ENCODE results near the gene ZFX. TPM values are rescaled to one million over a fixed set of nuclear protein-coding genes. Genes with fewer than 3 reads are reported as not detected.

ZFX gene
- total RNA-seq, 1 experiment from 2014 or later = 63.9 TPM

DNA sequence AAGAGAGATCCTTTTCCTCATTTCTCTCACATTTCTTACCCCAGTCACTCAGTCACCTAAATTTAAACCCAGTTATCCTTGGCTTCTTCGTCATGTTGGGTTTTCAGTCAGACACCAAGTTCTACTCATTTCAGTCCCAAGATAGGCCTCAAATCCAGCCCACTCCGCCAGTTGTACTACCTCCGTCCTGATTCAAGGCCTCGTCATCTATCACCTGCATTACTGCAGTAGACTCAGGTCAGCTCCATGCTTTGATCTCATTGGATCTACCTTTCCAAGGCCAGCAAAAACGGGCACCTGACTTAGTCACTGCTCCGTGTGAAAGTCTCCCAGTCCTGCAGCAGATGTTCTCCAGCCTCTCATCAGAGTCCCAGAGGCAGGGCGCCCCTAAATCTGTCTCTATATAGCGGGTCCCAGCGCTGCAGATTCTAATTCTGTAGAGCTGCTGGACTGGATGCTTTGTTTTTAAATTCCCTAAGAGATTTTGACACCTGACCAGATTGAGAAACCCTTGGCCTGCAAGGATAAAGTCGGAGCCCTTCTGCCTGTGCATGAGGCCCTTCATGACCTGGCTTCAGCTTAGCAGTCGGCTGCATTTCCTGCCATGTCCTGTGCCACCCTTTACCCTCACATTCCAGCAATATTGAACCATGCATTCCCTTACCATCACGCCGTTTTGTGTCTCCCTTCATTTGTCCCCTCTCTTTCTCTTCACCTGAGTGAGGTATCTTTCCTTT lies 53.7 kb downstream of the ZFX start:
- CTCF ChIA-PET = no interaction called here

DNA sequence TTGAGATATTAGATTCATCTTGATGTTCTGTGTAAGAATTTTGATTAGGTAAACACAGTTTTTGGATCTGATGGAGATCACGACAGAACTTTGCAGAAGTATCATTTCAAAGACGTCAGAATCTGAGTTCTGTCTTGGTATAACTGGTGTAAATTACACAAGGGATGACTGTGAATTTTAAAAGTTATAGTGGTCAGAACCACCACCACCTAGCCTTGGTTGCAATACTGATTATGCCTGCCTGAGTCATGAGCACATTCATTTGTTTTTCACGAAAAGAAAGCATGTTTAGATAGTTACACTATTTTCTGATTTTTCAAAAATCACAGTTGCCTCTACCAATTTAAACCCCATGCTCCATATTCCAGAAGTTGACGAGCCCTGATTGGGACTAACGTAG lies 54.8 kb downstream of the ZFX start:
- no peak for TF ChIP-seq EZH2 (IDR thresholded peaks at IDR 0.05; ENCODE audit: borderline replicate concordance, low read depth, low read length, poor library complexity, severe bottlenecking)
- TF ChIP-seq, protein P1, sequence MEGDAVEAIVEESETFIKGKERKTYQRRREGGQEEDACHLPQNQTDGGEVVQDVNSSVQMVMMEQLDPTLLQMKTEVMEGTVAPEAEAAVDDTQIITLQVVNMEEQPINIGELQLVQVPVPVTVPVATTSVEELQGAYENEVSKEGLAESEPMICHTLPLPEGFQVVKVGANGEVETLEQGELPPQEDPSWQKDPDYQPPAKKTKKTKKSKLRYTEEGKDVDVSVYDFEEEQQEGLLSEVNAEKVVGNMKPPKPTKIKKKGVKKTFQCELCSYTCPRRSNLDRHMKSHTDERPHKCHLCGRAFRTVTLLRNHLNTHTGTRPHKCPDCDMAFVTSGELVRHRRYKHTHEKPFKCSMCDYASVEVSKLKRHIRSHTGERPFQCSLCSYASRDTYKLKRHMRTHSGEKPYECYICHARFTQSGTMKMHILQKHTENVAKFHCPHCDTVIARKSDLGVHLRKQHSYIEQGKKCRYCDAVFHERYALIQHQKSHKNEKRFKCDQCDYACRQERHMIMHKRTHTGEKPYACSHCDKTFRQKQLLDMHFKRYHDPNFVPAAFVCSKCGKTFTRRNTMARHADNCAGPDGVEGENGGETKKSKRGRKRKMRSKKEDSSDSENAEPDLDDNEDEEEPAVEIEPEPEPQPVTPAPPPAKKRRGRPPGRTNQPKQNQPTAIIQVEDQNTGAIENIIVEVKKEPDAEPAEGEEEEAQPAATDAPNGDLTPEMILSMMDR (conservative IDR thresholded peaks at IDR 0.05; ENCODE audit: low read depth, low read length) = no peak
- peaks cover 22% of the 10 kb centered on the region for H3K36me3 ChIP-seq (ENCODE audit: insufficient read depth, low read length, poor library complexity, severe bottlenecking)
- H3K9me3 ChIP-seq (ENCODE audit: low read depth, low read length, poor library complexity, severe bottlenecking) = no peaks in the 10 kb centered on the region
- DNase-seq (ENCODE audit: low spot score) = no peak
- H3K27ac ChIP-seq (ENCODE audit: low read depth, low read length, poor library complexity, severe bottlenecking) = no peak overlapping the region
- CTCF ChIA-PET = no interaction called here
- BruUV-seq (replicated peaks) = no TSS peak
- no peaks in the 10 kb centered on the region for H3K27me3 ChIP-seq (replicated peaks; ENCODE audit: insufficient read depth, low read depth, low read length, poor library complexity)
- H3K4me1 ChIP-seq (ENCODE audit: insufficient read depth, low read length, poor library complexity, severe bottlenecking) = no peaks in the 10 kb centered on the region
- intact Hi-C loops (cut with micrococcal nuclease; ENCODE audit: unreplicated experiment) = no loop called here
- no peak overlapping the region for H3K4me3 ChIP-seq (ENCODE audit: low read depth, low read length, poor library complexity, severe bottlenecking)
- POLR2A ChIA-PET (ENCODE audit: low non-redundant PET) = no interaction called here

More for the DNA sequence above, 53.7 kb downstream of the ZFX start:
- H3K27me3 ChIP-seq (replicated peaks; ENCODE audit: insufficient read depth, low read depth, low read length, poor library complexity) = no peaks in the 10 kb centered on the region
- H3K4me3 ChIP-seq (ENCODE audit: low read depth, low read length, poor library complexity, severe bottlenecking) = no peak overlapping the region
- BruUV-seq (replicated peaks) = no TSS peak
- H3K27ac ChIP-seq (ENCODE audit: low read depth, low read length, poor library complexity, severe bottlenecking) = no peak overlapping the region
- no peak for DNase-seq (ENCODE audit: low spot score)
- H3K4me1 ChIP-seq (ENCODE audit: insufficient read depth, low read length, poor library complexity, severe bottlenecking) = no peaks in the 10 kb centered on the region
- TF ChIP-seq, protein P1 (conservative IDR thresholded peaks at IDR 0.05; ENCODE audit: low read depth, low read length) = no peak
- TF ChIP-seq EZH2 (IDR thresholded peaks at IDR 0.05; ENCODE audit: borderline replicate concordance, low read depth, low read length, poor library complexity, severe bottlenecking) = no peak
- intact Hi-C loops (cut with micrococcal nuclease; ENCODE audit: unreplicated experiment) = no loop called here
- H3K9me3 ChIP-seq (ENCODE audit: low read depth, low read length, poor library complexity, severe bottlenecking) = no peaks in the 10 kb centered on the region
- POLR2A ChIA-PET (ENCODE audit: low non-redundant PET) = no interaction called here
- peaks cover 11% of the 10 kb centered on the region for H3K36me3 ChIP-seq (ENCODE audit: insufficient read depth, low read length, poor library complexity, severe bottlenecking)

DNA sequence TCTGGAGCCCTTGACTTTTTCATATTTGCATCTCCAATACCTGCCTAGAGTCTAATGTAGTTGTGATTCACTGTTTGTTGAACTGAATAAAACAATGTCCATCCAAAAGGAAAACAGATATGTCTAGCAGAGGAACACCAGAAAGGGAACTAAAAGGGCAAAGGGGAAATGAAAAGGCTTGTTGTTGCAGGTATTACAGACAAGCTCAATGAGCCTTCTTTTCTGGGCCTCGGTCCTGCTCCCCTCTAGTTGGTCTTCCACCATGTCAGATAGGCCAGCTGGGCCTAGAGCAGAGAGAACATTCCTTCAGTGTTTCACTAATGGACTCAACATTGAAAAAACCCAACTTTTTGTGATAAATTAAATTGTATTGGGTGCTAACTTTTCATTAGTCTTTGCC lies 55.4 kb downstream of the ZFX start:
- H3K4me3 ChIP-seq (ENCODE audit: low read depth, low read length, poor library complexity, severe bottlenecking) = no peak overlapping the region
- TF ChIP-seq, protein P1 (conservative IDR thresholded peaks at IDR 0.05; ENCODE audit: low read depth, low read length) = no peak
- no peak for TF ChIP-seq EZH2 (IDR thresholded peaks at IDR 0.05; ENCODE audit: borderline replicate concordance, low read depth, low read length, poor library complexity, severe bottlenecking)
- H3K4me1 ChIP-seq (ENCODE audit: insufficient read depth, low read length, poor library complexity, severe bottlenecking) = no peaks in the 10 kb centered on the region
- intact Hi-C loops (cut with micrococcal nuclease; ENCODE audit: unreplicated experiment) = no loop called here
- H3K27ac ChIP-seq (ENCODE audit: low read depth, low read length, poor library complexity, severe bottlenecking) = no peak overlapping the region
- CTCF ChIA-PET = no interaction called here
- no peak for DNase-seq (ENCODE audit: low spot score)
- H3K9me3 ChIP-seq (ENCODE audit: low read depth, low read length, poor library complexity, severe bottlenecking) = no peaks in the 10 kb centered on the region
- no TSS peak for BruUV-seq (replicated peaks)
- no peaks in the 10 kb centered on the region for H3K27me3 ChIP-seq (replicated peaks; ENCODE audit: insufficient read depth, low read depth, low read length, poor library complexity)
- POLR2A ChIA-PET (ENCODE audit: low non-redundant PET) = no interaction called here
- H3K36me3 ChIP-seq (ENCODE audit: insufficient read depth, low read length, poor library complexity, severe bottlenecking) = peaks cover 28% of the 10 kb centered on the region
